ENCODE measurements around the gene HSFX3.
"Not testable (repeated sequence)": the region's sequence is repeated elsewhere in the genome, so short reads cannot be mapped to it uniquely, and the experiment has no call there.

DNA sequence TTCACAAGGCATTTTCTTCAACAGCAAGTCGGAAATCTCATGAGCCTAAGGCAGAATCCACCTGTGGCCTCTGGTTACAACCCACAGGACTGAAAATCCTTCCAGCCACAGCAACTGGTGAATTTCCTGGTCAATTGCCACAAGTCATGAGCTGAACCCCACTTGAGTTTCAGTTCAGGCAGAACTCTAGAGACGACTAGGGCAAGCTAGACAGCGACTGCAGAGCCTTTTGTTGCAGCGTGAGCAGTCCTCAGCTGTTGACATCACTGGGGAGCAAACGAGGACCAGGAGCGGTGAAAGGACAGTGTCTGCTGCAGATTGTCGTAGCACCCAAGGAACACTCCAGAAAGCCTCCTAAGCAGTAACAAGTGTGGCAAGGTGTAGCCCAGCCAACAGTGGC is 46.2 kb upstream of the HSFX3 start:
- not testable (repeated sequence) for TF ChIP-seq TCF7L2 (IDR thresholded peaks at IDR 0.05; ENCODE audit: borderline replicate concordance, extremely low read depth, insufficient read depth, insufficient read length); EZH2 (IDR thresholded peaks at IDR 0.05); POLR2AphosphoS5 (IDR thresholded peaks at IDR 0.05; ENCODE audit: low read depth, low read length); ZNF274 (IDR thresholded peaks at IDR 0.05; ENCODE audit: low read depth, low read length); FOSL1 (IDR thresholded peaks at IDR 0.05; ENCODE audit: low read depth); YY1 (IDR thresholded peaks at IDR 0.05; ENCODE audit: extremely low read depth, insufficient replicate concordance, low read depth, low read length); RAD21 (IDR thresholded peaks at IDR 0.05; ENCODE audit: low read depth); CEBPB (IDR thresholded peaks at IDR 0.05; ENCODE audit: low read depth); POLR2A (IDR thresholded peaks at IDR 0.05; ENCODE audit: borderline replicate concordance, extremely low read depth, insufficient read depth, insufficient read length); EZH2phosphoT487 (IDR thresholded peaks at IDR 0.05; ENCODE audit: borderline replicate concordance)
- TF ChIP-seq, protein P1, sequence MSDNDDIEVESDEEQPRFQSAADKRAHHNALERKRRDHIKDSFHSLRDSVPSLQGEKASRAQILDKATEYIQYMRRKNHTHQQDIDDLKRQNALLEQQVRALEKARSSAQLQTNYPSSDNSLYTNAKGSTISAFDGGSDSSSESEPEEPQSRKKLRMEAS (IDR thresholded peaks at IDR 0.05) = not testable (repeated sequence)
- TF ChIP-seq, protein P2, sequence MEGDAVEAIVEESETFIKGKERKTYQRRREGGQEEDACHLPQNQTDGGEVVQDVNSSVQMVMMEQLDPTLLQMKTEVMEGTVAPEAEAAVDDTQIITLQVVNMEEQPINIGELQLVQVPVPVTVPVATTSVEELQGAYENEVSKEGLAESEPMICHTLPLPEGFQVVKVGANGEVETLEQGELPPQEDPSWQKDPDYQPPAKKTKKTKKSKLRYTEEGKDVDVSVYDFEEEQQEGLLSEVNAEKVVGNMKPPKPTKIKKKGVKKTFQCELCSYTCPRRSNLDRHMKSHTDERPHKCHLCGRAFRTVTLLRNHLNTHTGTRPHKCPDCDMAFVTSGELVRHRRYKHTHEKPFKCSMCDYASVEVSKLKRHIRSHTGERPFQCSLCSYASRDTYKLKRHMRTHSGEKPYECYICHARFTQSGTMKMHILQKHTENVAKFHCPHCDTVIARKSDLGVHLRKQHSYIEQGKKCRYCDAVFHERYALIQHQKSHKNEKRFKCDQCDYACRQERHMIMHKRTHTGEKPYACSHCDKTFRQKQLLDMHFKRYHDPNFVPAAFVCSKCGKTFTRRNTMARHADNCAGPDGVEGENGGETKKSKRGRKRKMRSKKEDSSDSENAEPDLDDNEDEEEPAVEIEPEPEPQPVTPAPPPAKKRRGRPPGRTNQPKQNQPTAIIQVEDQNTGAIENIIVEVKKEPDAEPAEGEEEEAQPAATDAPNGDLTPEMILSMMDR (IDR thresholded peaks at IDR 0.05 in 2 of 3, conservative IDR thresholded peaks at IDR 0.05 in 1 of 3; ENCODE audit: borderline replicate concordance in 1 of 3, insufficient read depth in 1 of 3, low read depth in 2 of 3, low read length in 2 of 3) = not testable (repeated sequence)
- TF ChIP-seq, protein P3, sequence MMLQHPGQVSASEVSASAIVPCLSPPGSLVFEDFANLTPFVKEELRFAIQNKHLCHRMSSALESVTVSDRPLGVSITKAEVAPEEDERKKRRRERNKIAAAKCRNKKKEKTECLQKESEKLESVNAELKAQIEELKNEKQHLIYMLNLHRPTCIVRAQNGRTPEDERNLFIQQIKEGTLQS (IDR thresholded peaks at IDR 0.05) = not testable (repeated sequence)
- TF ChIP-seq, protein P4, sequence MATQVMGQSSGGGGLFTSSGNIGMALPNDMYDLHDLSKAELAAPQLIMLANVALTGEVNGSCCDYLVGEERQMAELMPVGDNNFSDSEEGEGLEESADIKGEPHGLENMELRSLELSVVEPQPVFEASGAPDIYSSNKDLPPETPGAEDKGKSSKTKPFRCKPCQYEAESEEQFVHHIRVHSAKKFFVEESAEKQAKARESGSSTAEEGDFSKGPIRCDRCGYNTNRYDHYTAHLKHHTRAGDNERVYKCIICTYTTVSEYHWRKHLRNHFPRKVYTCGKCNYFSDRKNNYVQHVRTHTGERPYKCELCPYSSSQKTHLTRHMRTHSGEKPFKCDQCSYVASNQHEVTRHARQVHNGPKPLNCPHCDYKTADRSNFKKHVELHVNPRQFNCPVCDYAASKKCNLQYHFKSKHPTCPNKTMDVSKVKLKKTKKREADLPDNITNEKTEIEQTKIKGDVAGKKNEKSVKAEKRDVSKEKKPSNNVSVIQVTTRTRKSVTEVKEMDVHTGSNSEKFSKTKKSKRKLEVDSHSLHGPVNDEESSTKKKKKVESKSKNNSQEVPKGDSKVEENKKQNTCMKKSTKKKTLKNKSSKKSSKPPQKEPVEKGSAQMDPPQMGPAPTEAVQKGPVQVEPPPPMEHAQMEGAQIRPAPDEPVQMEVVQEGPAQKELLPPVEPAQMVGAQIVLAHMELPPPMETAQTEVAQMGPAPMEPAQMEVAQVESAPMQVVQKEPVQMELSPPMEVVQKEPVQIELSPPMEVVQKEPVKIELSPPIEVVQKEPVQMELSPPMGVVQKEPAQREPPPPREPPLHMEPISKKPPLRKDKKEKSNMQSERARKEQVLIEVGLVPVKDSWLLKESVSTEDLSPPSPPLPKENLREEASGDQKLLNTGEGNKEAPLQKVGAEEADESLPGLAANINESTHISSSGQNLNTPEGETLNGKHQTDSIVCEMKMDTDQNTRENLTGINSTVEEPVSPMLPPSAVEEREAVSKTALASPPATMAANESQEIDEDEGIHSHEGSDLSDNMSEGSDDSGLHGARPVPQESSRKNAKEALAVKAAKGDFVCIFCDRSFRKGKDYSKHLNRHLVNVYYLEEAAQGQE (IDR thresholded peaks at IDR 0.05; ENCODE audit: low read depth) = not testable (repeated sequence)

All from HCT116 (cell line).